ENCODE measurements around the gene FH. TPM values are rescaled to one million over a fixed set of nuclear protein-coding genes. Genes with fewer than 3 reads are reported as not detected.

FH gene
- total RNA-seq, 1 donor from 2014 or later, result 33.7 TPM

- no peak for TF ChIP-seq CTCF (IDR thresholded peaks at IDR 0.05; ENCODE audit: insufficient read depth, low read length, severe bottlenecking)
- no peaks in the 10 kb centered on the region for H3K36me3 ChIP-seq (ENCODE audit: control insufficient read depth, insufficient read depth, low read length)
- FAIRE-seq (no peak), DNase-seq (ENCODE audit: low read depth) (no peak)
- H3K4me3 ChIP-seq (ENCODE audit: low read depth, low read length), result no peak overlapping the region
- H3K27me3 ChIP-seq (ENCODE audit: control insufficient read depth, insufficient read depth, low read length), result no peaks in the 10 kb centered on the region
Observed at GRCh38 chr1:241555526-241555925, 36.0 kb upstream of the FH start.

- no peak for DNase-seq (ENCODE audit: low read depth)
- Histone ChIP-seq H3K4me3 (ENCODE audit: low read depth, low read length) (no peak overlapping the region), H3K27me3 (ENCODE audit: control insufficient read depth, insufficient read depth, low read length) (no peaks in the 10 kb centered on the region), H3K36me3 (ENCODE audit: control insufficient read depth, insufficient read depth, low read length) (no peaks in the 10 kb centered on the region)
- no peak for FAIRE-seq
- TF ChIP-seq CTCF (IDR thresholded peaks at IDR 0.05; ENCODE audit: insufficient read depth, low read length, severe bottlenecking), result no peak
Observed at GRCh38 chr1:241553886-241554592, 34.5 kb upstream of the FH start.

GRCh38 chr1:241551759-241552638 is 32.4 kb upstream of the FH start:
- DNase-seq (ENCODE audit: low read depth) (no peak), FAIRE-seq (no peak)
- TF ChIP-seq CTCF (IDR thresholded peaks at IDR 0.05; ENCODE audit: insufficient read depth, low read length, severe bottlenecking), result no peak
- Histone ChIP-seq H3K36me3 (ENCODE audit: control insufficient read depth, insufficient read depth, low read length) (no peaks in the 10 kb centered on the region), H3K27me3 (ENCODE audit: control insufficient read depth, insufficient read depth, low read length) (no peaks in the 10 kb centered on the region), H3K4me3 (ENCODE audit: low read depth, low read length) (no peak overlapping the region)

- DNase-seq (ENCODE audit: low read depth) (no peak), FAIRE-seq (no peak)
- H3K27me3 ChIP-seq (ENCODE audit: control insufficient read depth, insufficient read depth, low read length), result no peaks in the 10 kb centered on the region
- no peak for TF ChIP-seq CTCF (IDR thresholded peaks at IDR 0.05; ENCODE audit: insufficient read depth, low read length, severe bottlenecking)
- no peak overlapping the region for H3K4me3 ChIP-seq (ENCODE audit: low read depth, low read length)
- H3K36me3 ChIP-seq (ENCODE audit: control insufficient read depth, insufficient read depth, low read length), result no peaks in the 10 kb centered on the region
Observed at GRCh38 chr1:241550318-241550717, 30.8 kb upstream of the FH start.

- TF ChIP-seq CTCF (IDR thresholded peaks at IDR 0.05; ENCODE audit: insufficient read depth, low read length, severe bottlenecking), result no peak
- FAIRE-seq (no peak), DNase-seq (ENCODE audit: low read depth) (no peak)
- Histone ChIP-seq H3K36me3 (ENCODE audit: control insufficient read depth, insufficient read depth, low read length) (no peaks in the 10 kb centered on the region), H3K4me3 (ENCODE audit: low read depth, low read length) (no peak overlapping the region), H3K27me3 (ENCODE audit: control insufficient read depth, insufficient read depth, low read length) (no peaks in the 10 kb centered on the region)
Observed at GRCh38 chr1:241548008-241548407, 28.5 kb upstream of the FH start.

Data from bronchial epithelial cell (primary cell).